Endodermal cell (in vitro differentiated cells): ENCODE results near the gene RPL35. TPM values are rescaled to one million over a fixed set of nuclear protein-coding genes. Genes with fewer than 3 reads are reported as not detected.

Experiments used
- DNase-seq: peaks from one replicate; pipeline ENCODE4 v3.0.0-alpha.2; 2017
- H3K27ac ChIP-seq: 2 replicates; pipeline ENCODE4 v1.5.1; 2013; ENCODE audit warnings: mild to moderate bottlenecking, low read depth, low read length, moderate library complexity
- H3K27me3 ChIP-seq: 2 replicates; pipeline ENCODE4 v1.6.1; 2013; ENCODE audit warnings: mild to moderate bottlenecking, low read length, moderate library complexity; ENCODE audit not compliant: insufficient read depth, control insufficient read depth, poor library complexity, severe bottlenecking
- H3K36me3 ChIP-seq: 2 replicates; pipeline ENCODE4 v1.7.0; 2013; ENCODE audit warnings: mild to moderate bottlenecking, low read length, moderate library complexity; ENCODE audit not compliant: control insufficient read depth, insufficient read depth
- H3K4me1 ChIP-seq: one replicate; pipeline ENCODE4 v1.7.0; 2013; ENCODE audit warnings: low read length; ENCODE audit not compliant: control insufficient read depth, insufficient read depth
- H3K4me3 ChIP-seq: 2 replicates; pipeline ENCODE4 v1.5.1; 2013; ENCODE audit warnings: mild to moderate bottlenecking, low read length, moderate library complexity
- H3K9ac ChIP-seq: 2 replicates; pipeline ENCODE4 v1.6.1; 2013; ENCODE audit warnings: mild to moderate bottlenecking, low read length, moderate library complexity; ENCODE audit not compliant: poor library complexity, severe bottlenecking; ENCODE audit errors: extremely low read depth
- H3K9me3 ChIP-seq: 2 replicates; pipeline ENCODE4 v1.6.1; 2013; ENCODE audit warnings: mild to moderate bottlenecking, low read length, moderate library complexity; ENCODE audit not compliant: control insufficient read depth
- H3K27ac Mint-ChIP-seq: 2 replicates; pipeline ENCODE4 v1.8.0; 2020; ENCODE audit warnings: mixed read lengths
- H3K27me3 Mint-ChIP-seq: 2 replicates; pipeline ENCODE4 v1.8.0; 2021; ENCODE audit warnings: mild to moderate bottlenecking, mixed read lengths; ENCODE audit not compliant: insufficient read depth
- H3K36me3 Mint-ChIP-seq: 2 replicates; pipeline ENCODE4 v1.8.0; 2020; ENCODE audit warnings: low read depth, mixed read lengths
- H3K4me1 Mint-ChIP-seq: 2 replicates; pipeline ENCODE4 v1.8.0; 2020; ENCODE audit warnings: mixed read lengths
- H3K4me3 Mint-ChIP-seq: 2 replicates; pipeline ENCODE4 v1.8.0; 2020; ENCODE audit warnings: mild to moderate bottlenecking, moderate library complexity, mixed read lengths
- H3K9me3 Mint-ChIP-seq: 2 replicates; pipeline ENCODE4 v1.8.0; 2020; ENCODE audit warnings: mild to moderate bottlenecking, mixed read lengths
- WGBS, 2 experiments: methylation state at CpG; one replicate each; pipeline versions ENCODE4 v1.1.5 to v1.1.7; 2013; ENCODE audit warnings: missing lambda C conversion rate in 2 of 2, mixed read lengths in 1 of 2; ENCODE audit not compliant: insufficient coverage in 1 of 2, insufficient read length in 1 of 2; 5-methylcytosine and 5-hydroxymethylcytosine counted together
- total RNA-seq, 2 donors: library from RNA; stranded (reverse); fragmentation: NEBNext Ultra II Directional in 1 of 2; extraction: Animal tissue kit (Norgen Biotek cat#: 25700) in 1 of 2; gene quantifications; 2 replicates in 1 of 2; 3 replicates in 1 of 2; pipeline ENCODE4 v1.2.1, GENCODE V29; 2021
- TF ChIP-seq, protein P1 (sequence below): fragments of 200-600 bp; sonication (generic); conservative IDR thresholded peaks from 2 replicates; pipeline ENCODE4 v1.5.0; 2021; ENCODE audit warnings: antibody characterized with exemption, mild to moderate bottlenecking

Gene RPL35
- total RNA-seq, 2 donors from 2014 or later = 1,507 to 1,578 TPM

DNA sequence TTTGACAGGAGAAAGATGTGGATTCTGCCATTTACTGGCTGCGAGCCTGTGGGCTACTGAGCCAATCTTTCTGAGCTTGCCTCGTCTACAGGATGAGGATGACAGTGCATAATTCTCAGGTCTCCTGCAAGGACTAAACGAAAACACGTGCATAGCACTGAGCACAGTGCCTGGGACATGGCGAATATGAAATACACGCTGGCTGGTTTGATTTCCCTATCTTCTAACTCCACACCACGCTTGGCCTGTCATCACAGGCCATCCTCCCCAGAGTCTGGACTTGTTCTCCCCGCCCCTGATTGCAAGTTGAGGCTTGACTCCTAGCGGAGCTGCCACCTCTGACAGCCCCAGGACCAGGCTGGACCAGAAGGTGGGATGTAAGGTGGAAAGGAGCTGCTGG is 38.1 kb upstream of the RPL35 start:
- Mint-ChIP-seq H3K4me3 (no peak overlapping the region), H3K9me3 (no peaks in the 10 kb centered on the region), H3K27me3 (no peaks in the 10 kb centered on the region), H3K36me3 (peaks cover 36% of the 10 kb centered on the region), H3K27ac (peak overlapping the region; percentile 33), H3K4me1 (no peaks in the 10 kb centered on the region)
- H3K27me3 ChIP-seq = no peaks in the 10 kb centered on the region
- no peak overlapping the region for H3K27ac ChIP-seq
- H3K4me1 ChIP-seq = no peaks in the 10 kb centered on the region
- TF ChIP-seq, protein P1, sequence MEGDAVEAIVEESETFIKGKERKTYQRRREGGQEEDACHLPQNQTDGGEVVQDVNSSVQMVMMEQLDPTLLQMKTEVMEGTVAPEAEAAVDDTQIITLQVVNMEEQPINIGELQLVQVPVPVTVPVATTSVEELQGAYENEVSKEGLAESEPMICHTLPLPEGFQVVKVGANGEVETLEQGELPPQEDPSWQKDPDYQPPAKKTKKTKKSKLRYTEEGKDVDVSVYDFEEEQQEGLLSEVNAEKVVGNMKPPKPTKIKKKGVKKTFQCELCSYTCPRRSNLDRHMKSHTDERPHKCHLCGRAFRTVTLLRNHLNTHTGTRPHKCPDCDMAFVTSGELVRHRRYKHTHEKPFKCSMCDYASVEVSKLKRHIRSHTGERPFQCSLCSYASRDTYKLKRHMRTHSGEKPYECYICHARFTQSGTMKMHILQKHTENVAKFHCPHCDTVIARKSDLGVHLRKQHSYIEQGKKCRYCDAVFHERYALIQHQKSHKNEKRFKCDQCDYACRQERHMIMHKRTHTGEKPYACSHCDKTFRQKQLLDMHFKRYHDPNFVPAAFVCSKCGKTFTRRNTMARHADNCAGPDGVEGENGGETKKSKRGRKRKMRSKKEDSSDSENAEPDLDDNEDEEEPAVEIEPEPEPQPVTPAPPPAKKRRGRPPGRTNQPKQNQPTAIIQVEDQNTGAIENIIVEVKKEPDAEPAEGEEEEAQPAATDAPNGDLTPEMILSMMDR = no peak
- 94 to 97% methylated on average over 7 to 9 of the region's 9 CpGs for WGBS, 2 experiments
- DNase-seq = no peak
- peaks cover 5% of the 10 kb centered on the region for H3K36me3 ChIP-seq
- H3K4me3 ChIP-seq = no peak overlapping the region
- no peak overlapping the region for H3K9ac ChIP-seq
- H3K9me3 ChIP-seq = no peaks in the 10 kb centered on the region

DNA sequence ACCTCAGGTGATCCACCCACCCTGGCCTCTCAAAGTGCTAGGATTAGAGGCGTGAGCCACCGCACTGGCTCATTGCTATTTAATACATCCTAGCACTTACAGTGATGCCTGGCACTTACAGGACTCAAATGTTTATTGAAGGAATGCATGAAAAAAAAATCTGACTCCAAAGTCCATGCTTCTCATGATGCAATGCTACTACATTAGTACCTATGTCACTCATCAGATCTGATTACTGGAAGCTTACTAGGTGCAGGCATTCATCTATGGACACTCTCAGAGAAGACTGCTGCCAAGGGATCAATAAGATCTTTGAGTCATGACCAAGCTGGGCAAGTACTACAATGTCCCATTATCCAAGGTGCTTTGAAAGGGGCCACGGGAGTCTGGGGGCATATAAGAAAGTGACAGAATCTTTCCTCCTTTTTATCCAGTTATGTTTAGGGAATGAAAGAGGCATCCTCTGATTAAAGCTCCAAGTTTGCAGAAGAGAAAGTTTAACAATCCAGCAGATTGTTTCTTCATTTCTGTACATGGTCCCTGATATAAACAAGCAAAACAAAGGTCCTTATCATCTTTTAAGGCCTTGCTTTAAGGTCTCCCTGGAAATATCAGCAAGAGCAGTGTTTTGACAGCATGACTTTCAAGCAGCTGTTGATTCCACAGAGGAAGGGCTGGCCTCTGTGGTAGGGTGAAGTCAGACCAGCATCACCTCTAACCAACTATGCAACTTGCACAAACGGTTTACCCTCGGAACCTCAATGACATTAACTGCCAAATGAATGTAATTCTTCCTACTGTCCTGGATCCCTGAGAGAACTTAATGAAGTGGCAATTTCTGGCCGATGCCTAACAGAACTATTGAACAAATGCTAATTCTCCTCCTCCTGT is 36.1 kb upstream of the RPL35 start:
- DNase-seq = no peak
- Histone ChIP-seq H3K9ac (no peak overlapping the region), H3K27ac (no peak overlapping the region), H3K4me3 (no peak overlapping the region), H3K36me3 (peaks cover 9% of the 10 kb centered on the region), H3K27me3 (no peaks in the 10 kb centered on the region), H3K4me1 (no peaks in the 10 kb centered on the region), H3K9me3 (no peaks in the 10 kb centered on the region)
- H3K4me3 Mint-ChIP-seq = no peak overlapping the region
- no peaks in the 10 kb centered on the region for H3K4me1 Mint-ChIP-seq
- TF ChIP-seq, protein P1 = no peak
- no peak overlapping the region for H3K27ac Mint-ChIP-seq
- H3K27me3 Mint-ChIP-seq = no peaks in the 10 kb centered on the region
- WGBS, 2 experiments = 90 to 94% methylated on average over 6 of the region's 6 CpGs
- peaks cover 31% of the 10 kb centered on the region for H3K36me3 Mint-ChIP-seq
- no peaks in the 10 kb centered on the region for H3K9me3 Mint-ChIP-seq

DNA sequence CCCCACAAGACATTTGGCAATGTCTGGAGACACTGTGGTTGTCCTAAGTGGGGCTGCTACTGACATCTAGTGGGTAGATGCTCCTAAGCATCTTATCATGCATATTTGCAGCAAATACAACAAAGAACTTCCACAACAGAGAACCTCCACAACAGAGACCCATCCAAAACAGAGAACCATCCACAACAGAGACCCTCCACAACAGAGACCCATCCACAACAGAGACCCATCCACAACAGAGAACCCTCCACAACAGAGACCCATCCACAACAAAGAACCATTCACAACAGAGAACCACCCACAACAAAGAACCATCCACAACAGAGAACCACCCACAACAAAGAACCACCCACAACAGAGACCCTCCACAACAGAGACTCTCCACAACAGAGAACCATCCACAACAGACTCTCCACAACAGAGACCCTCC is 33.0 kb upstream of the RPL35 start:
- TF ChIP-seq, protein P1 = peak; percentile 74
- Histone ChIP-seq H3K27ac (peak overlapping the region; percentile 83), H3K9ac (no peak overlapping the region), H3K4me1 (no peaks in the 10 kb centered on the region), H3K9me3 (no peaks in the 10 kb centered on the region), H3K4me3 (no peak overlapping the region), H3K27me3 (no peaks in the 10 kb centered on the region), H3K36me3 (peaks cover 14% of the 10 kb centered on the region)
- H3K4me3 Mint-ChIP-seq = no peak overlapping the region
- no peaks in the 10 kb centered on the region for H3K4me1 Mint-ChIP-seq
- peaks cover 39% of the 10 kb centered on the region for H3K36me3 Mint-ChIP-seq
- H3K27me3 Mint-ChIP-seq = no peaks in the 10 kb centered on the region
- no peak overlapping the region for H3K27ac Mint-ChIP-seq
- peak; percentile 72 for DNase-seq
- H3K9me3 Mint-ChIP-seq = no peaks in the 10 kb centered on the region
